ENCODE measurements around the gene DOCK7.

Gene DOCK7

DNA sequence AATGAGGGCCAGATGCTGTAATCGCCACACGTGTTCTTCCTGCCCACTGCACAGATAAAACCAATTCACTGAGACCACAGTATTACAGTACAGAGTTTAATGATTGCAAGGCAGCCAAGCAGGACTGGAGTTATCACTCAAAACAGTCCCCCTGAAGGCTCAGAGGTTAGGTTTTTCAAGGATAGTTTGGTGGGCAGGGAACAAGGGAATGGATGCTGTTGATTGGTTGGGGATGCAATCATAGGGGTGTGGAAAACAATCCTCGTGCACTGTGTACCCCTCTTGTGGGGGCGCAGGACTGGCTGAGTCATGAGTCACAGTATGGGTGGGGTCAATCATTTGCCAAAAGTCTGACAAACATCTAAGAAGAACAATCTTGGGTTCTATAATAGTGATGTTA, 263.8 kb downstream of the DOCK7 start:
- in situ Hi-C loops (cut with MboI; ENCODE audit: low sequenced_read_pairs) = loop anchor here (25.0 kb wide), 1 partner anchor 262 kb away; no protein-coding TSS in a partner anchor

DNA sequence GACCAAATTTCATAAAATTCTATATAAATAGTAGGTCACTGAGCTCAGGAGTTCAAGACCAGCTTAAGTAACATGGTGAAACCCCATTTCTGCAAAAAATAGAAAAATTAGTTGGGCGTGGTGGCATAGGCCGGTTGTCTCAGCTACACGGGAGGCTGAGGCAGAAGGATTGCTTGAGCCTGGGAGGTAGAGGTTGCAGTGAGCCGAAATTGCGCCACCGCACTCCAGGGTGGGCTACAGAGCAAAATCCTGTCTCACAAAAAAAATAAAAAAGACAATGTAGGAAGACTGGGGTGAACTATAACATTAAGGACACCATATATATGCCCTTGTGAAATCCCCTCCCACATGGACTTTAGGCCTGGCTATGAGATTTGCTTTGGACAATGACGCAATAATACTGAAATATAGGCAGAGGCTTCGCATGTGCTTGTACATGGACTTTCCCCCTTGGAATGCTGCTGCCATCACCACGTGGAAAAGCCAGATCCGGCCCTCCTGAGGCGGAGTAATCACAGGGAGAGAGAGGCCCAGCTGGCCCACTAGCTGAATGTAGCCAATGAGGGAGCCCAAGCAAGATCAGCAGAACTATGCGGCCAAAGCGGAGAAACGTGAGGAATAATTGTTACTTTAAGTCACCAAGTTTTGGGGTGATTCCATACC, 264.5 kb downstream of the DOCK7 start:
- in situ Hi-C loops (cut with MboI; ENCODE audit: low sequenced_read_pairs) = loop anchor here (25.0 kb wide), 1 partner anchor 261 kb away; no protein-coding TSS in a partner anchor

DNA sequence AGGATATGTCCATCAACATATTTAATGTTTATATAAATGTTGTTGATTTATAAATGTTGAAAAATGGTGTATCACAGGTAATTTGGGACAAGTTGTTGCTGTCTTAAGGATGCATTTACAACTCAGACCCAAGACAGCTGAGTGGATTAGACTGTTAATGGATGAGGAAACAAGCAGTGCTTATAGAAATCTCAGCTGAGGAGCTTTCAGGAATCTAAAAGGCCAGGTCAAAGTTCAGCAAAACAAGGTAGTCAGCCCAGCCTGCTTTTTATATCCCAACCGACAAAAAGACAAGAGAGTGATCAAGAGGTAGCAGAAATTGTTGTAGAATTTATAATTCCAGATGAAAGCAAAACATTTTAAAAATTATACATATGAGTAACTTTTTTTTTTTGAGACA, 268.0 kb downstream of the DOCK7 start:
- in situ Hi-C loops (cut with MboI; ENCODE audit: low sequenced_read_pairs) = loop anchor here (25.0 kb wide), 1 partner anchor 258 kb away; no protein-coding TSS in a partner anchor

DNA sequence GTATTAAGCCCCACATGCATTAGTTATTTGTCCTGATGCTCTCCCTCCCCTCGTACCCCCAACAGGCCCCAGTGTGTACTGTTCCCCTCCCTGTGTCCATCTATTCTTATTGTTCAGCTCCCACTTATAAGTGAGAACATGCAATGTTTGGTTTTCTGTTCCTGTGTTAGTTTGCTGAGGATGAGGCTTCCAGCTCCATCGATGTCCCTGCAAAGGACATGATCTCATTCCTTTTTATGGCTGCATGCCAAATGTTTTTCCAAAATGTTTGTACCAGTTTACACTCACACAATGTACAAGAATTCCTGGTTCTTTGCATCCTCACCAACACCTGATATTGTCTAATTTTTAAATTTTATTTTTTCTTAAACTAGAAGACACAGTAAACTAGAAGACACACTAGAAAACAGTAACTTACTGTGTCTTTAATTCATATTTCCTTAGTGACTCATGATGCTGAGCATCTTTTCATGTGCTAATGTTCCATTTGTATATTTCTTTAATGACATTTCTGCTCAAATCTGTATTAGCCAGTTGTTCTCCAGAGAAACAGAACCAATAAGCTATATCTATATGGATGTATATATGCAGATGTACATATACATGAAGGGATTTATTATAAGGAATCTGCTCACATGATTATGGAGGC, 270.7 kb downstream of the DOCK7 start:
- in situ Hi-C loops (cut with MboI; ENCODE audit: low sequenced_read_pairs) = loop anchor here (25.0 kb wide), 1 partner anchor 255 kb away; no protein-coding TSS in a partner anchor

DNA sequence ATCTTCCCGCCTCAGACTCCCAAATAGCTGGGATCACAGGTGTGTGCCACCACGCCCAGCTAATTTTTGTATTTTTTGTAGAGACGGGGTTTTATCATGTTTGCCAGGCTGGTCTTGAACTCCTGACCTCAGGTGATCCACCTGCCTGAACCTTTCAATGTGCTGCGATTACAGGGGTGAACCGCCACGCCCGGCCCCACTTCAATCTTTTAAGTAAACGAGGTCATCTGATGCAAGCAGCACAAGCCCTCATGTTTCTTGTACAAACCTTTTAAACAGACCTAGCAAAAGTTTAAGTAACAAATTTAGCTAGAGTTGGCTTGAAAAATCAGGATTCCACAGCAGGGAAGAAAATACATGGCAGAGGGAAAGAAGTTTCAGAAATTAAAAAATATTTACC, 272.5 kb downstream of the DOCK7 start:
- in situ Hi-C loops (cut with MboI; ENCODE audit: low sequenced_read_pairs) = loop anchor here (25.0 kb wide), 1 partner anchor 253 kb away; no protein-coding TSS in a partner anchor

DNA sequence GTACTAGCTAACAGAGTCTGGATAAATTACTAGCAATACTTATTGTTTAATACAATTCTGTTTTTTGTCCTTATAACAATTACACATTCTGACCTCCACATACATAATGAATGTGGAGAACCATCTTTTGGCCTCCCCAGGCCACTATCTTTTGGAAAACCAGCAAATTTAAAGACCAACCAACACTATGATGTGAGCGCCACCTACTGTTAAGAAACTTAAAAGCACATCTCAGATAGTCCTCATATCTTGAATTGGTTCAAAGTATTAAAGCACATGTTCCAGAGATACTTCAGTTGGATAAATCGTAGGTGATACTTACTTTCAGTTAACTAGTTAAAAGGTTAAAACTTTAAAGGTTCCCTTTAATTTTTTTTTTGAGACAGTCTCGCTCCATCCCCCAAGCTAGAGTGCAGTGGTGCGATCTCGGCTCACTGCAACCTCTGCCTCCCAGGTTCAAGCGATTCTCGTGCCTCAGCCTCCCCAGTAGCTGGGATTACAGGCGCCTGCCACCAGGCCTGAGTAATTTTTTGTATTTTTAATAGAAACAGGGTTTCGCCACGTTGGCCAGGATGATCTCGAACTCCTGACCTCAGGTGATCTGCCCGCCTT, 280.7 kb downstream of the DOCK7 start:
- in situ Hi-C loops (cut with MboI; ENCODE audit: low sequenced_read_pairs) = loop anchor here (25.0 kb wide), 1 partner anchor 245 kb away; no protein-coding TSS in a partner anchor

DNA sequence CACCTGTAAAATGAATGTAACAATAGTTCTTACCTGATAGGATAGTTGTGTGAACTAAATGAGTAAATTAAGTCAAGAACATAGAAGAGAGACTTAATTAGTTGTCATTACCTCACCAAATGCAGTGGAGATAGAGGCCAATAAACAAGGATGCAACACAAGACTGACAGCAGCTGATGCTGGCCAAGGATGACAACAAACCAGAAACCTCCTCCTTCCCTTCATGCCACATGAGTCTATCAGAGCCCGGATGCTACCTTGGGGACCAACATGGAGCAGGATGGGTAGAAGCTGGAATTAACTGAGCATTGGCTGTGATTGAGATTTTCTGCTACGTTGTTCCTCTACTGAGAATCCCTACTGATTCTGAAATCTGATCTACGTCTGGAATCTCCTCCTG, 281.6 kb downstream of the DOCK7 start:
- in situ Hi-C loops (cut with MboI; ENCODE audit: low sequenced_read_pairs) = loop anchor here (25.0 kb wide), 1 partner anchor 244 kb away; no protein-coding TSS in a partner anchor

DNA sequence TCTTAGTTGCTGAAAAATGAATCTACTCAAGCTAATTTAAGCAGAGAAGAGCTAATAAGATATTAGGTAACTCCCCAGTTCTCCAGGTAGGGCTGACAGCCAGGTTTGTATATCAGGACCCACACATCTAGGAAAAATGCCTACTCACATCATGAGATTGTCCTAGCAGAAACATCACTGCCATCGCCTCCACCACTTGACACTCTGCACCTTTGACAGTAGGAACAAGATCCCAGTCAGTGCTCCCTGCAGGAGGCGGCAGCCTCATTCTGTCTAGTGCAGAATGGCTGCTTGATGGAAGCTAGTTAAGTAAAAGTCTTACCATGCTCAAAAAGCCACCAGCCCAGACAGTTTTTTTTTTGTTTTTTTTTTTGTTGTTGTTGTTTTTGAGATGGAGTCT, 282.9 kb downstream of the DOCK7 start:
- in situ Hi-C loops (cut with MboI; ENCODE audit: low sequenced_read_pairs) = loop anchor here (25.0 kb wide), 1 partner anchor 243 kb away; no protein-coding TSS in a partner anchor

Data from HL-60/S4 treated with phorbol 12-myristate 13-acetate at 8.2 ng/mL for 4 days and 3 days (cell line).